D341Med (cell line): Measurements from ENCODE around the gene CEP350.
"Not testable (repeated sequence)": the region's sequence is repeated elsewhere in the genome, so short reads cannot be mapped to it uniquely, and the experiment has no call there.

ENCODE experiments used
- DNase-seq: peaks from one replicate; pipeline ENCODE4 v3.0.0; 2012; ENCODE audit warnings: low spot score

CEP350 gene

GRCh38 chr1:179984101-179984500 lies 29.5 kb downstream of the CEP350 start:
- DNase-seq, result no peak

GRCh38 chr1:179984942-179985341 lies 30.3 kb downstream of the CEP350 start:
- DNase-seq, result no peak

GRCh38 chr1:179990847-179991246 lies 36.2 kb downstream of the CEP350 start:
- DNase-seq, result no peak

- DNase-seq, result no peak
Measured at GRCh38 chr1:179995576-179995975, 41.0 kb downstream of the CEP350 start.

GRCh38 chr1:179996099-179996498 lies 41.5 kb downstream of the CEP350 start:
- no peak for DNase-seq

GRCh38 chr1:180000575-180000974 lies 46.0 kb downstream of the CEP350 start:
- no peak for DNase-seq

GRCh38 chr1:180002437-180002836 lies 47.8 kb downstream of the CEP350 start:
- no peak for DNase-seq

- no peak for DNase-seq
Measured at GRCh38 chr1:180003026-180003695, 48.6 kb downstream of the CEP350 start.

GRCh38 chr1:180006762-180007161 lies 52.2 kb downstream of the CEP350 start:
- DNase-seq, result not testable (repeated sequence)

GRCh38 chr1:180020017-180020416 lies 65.4 kb downstream of the CEP350 start:
- DNase-seq, result no peak

GRCh38 chr1:180026556-180026955 lies 71.9 kb downstream of the CEP350 start:
- no peak for DNase-seq

- DNase-seq, result no peak
Measured at GRCh38 chr1:180027949-180028445, 73.4 kb downstream of the CEP350 start.

GRCh38 chr1:180028864-180029263 lies 74.3 kb downstream of the CEP350 start:
- no peak for DNase-seq

GRCh38 chr1:180029524-180030135 lies 75.0 kb downstream of the CEP350 start:
- DNase-seq, result no peak

- no peak for DNase-seq
Measured at GRCh38 chr1:180031664-180032063, 77.1 kb downstream of the CEP350 start.

GRCh38 chr1:180033390-180033789 lies 78.8 kb downstream of the CEP350 start:
- DNase-seq, result no peak

GRCh38 chr1:180040034-180040433 lies 85.4 kb downstream of the CEP350 start:
- no peak for DNase-seq

GRCh38 chr1:180041582-180041981 lies 87.0 kb downstream of the CEP350 start:
- DNase-seq, result no peak

- no peak for DNase-seq
Measured at GRCh38 chr1:180042988-180043622, 88.5 kb downstream of the CEP350 start.

GRCh38 chr1:180043785-180044184 lies 89.2 kb downstream of the CEP350 start:
- DNase-seq, result no peak

- no peak for DNase-seq
Measured at GRCh38 chr1:180046674-180047073, 92.1 kb downstream of the CEP350 start.

- no peak for DNase-seq
Measured at GRCh38 chr1:180053594-180054567, 99.3 kb downstream of the CEP350 start.
